Body of pancreas (tissue), 4 donors: ENCODE data around the gene UQCRHL.

ENCODE experiments used
- CTCF ChIP-seq, 7 experiments: fragments of 450-650 bp in 4 of 7; fragments of 200-600 bp in 3 of 7; sonication (generic) in 3 of 7; IDR thresholded peaks; one replicate each; pipeline ENCODE4 v1.5.1; 2016 to 2019; ENCODE audit warnings: antibody characterized with exemption in 7 of 7
- POLR2A ChIP-seq, 3 donors: fragments of 450-650 bp; IDR thresholded peaks; one replicate each; pipeline ENCODE4 v1.6.1; 2016; ENCODE audit warnings: antibody characterized with exemption in 3 of 3, mild to moderate bottlenecking in 2 of 3

GRCh38 chr1:15856888-15857287 lies 49.4 kb upstream of the UQCRHL start:
- TF ChIP-seq CTCF (IDR thresholded peaks at IDR 0.05) (no peak), POLR2A (IDR thresholded peaks at IDR 0.05) (no peak)
